PC-3 (cell line): ENCODE measurements around the gene KHK.

Experiments
- CTCF ChIP-seq: fragments of 300-600 bp; sonication (generic); conservative IDR thresholded peaks from 2 replicates; pipeline ENCODE4 v1.5.1; 2017; ENCODE audit warnings: antibody characterized with exemption, low read depth, mild to moderate bottlenecking, low read length
- EZH2phosphoT487 ChIP-seq: fragments of 300-600 bp; sonication (generic); IDR thresholded peaks from 2 replicates; pipeline ENCODE4 v1.6.1; 2018; ENCODE audit warnings: mild to moderate bottlenecking, antibody characterized with exemption, low read length, borderline replicate concordance

- TF ChIP-seq CTCF, result no peak
- TF ChIP-seq EZH2phosphoT487, result no peak
These were observed 1.4 kb upstream of the KHK start for GRCh38 chr2:27085062-27085672.
